Tongue (tissue), 2 donors: Measurements from ENCODE around the gene CENPA. TPM values are rescaled to one million over a fixed set of nuclear protein-coding genes. Genes with fewer than 3 reads are reported as not detected.
"Not testable (repeated sequence)": the region's sequence is repeated elsewhere in the genome, so short reads cannot be mapped to it uniquely, and the experiment has no call there.

ENCODE experiments used
- DNase-seq: peaks from one replicate; pipeline ENCODE4 v3.0.0-alpha.2; 2015
- total RNA-seq: library from RNA; depleted of rRNA; stranded (reverse); fragments of >200 nt; gene quantifications from one replicate; pipeline ENCODE4 v1.2.3, GENCODE V29; 2014

Gene CENPA
- total RNA-seq, 1 donor from 2014 or later = 3.1 TPM

- DNase-seq = no peak
These were observed 7.7 kb downstream of the CENPA start for GRCh38 chr2:26793518-26793917.

DNA sequence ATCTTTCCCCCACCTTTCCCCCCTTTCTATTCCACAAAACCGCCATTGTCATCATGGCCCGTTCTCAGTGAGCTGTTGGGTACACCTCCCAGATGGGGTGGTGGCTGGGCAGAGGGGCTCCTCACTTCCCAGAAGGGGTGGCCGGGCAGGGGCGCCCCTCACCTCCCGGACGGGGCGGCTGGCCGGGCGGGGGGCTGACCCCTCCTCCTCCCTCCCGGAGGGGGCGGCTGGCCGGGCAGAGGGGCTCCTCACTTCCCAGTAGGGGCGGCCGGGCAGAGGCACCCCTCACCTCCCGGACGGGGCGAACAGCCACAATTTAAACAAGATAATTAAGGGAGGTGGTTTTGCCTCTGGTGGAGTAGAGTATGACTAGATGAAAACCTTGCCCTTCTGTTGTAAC lies 9.3 kb downstream of the CENPA start:
- not testable (repeated sequence) for DNase-seq

DNA sequence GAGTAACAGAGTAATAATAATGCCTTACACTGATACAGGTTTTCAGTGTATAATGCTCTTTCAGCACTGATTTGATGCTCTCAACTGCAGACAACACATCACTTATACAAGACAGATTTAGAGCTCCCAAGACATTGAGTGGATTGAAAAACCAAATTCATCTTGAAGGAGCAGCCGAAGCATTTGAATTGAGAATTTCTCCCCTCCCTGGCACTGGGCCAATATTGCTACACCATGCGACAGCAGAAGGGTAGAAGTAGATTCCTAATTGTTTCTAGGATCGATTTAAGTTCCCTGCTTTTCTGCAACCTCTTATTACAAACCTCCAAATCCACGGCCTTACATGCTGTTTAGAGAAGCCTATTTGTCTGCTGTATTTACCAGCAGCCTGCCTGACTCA lies 15.5 kb downstream of the CENPA start:
- peak; percentile 13 for DNase-seq

- no peak for DNase-seq
These were observed 15.9 kb downstream of the CENPA start for GRCh38 chr2:26801796-26802195.

DNA sequence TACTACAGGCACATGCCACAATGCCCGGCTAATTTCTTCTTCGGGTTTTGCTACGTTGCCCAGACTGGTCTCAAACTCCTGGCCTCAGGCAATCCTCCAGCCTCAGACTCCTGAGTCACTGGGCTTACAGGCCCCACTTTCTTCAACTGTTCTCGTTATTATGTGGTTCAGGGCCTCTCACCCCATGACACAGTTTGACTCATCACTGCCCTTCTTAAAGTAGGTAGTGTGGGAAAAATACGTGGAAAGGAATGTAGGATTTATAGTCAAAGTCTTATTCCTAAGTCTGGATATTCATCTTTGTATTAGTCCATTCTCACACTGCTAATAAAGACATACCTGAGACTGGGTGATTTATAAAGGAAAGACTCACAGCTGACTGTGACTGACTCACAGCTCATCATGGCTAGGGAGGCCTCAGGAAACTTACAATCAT lies 19.4 kb downstream of the CENPA start:
- no peak for DNase-seq

DNA sequence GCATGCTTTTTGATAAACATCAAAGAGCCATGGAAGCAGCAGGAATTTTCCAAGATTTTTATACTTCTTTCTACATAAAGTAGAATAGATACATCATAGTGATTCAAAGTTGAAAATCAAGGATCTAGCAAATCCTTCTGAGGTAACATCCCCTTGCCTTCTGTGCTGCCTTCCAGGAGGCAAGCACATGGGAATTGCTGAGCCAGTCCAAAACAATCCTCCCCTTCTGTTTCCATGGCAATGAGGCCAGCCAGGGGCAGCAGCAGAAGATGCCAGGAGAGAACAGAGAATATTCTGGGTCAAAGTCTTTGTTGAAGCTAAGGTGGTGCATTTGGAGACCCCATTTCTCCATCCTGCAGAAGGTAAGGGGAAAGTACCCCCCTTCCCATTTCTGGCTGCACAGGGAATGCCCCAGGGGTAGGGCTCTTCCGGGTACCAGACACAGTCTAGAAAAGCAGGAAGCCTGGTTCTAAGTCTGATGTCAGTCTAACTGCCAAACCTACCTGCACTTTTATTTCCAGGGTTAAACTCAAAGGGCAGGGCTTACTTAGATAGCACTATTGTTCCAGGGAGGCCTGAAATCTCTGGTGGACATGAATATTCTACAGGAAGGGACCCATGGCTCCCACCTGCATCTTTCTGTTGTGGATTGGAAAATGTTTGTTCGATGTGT lies 22.1 kb downstream of the CENPA start:
- no peak for DNase-seq

GRCh38 chr2:26809211-26809610 lies 23.4 kb downstream of the CENPA start:
- no peak for DNase-seq

- no peak for DNase-seq
These were observed 24.2 kb downstream of the CENPA start for GRCh38 chr2:26809876-26810577.

GRCh38 chr2:26811261-26811660 lies 25.4 kb downstream of the CENPA start:
- no peak for DNase-seq

- DNase-seq = no peak
These were observed 26.2 kb downstream of the CENPA start for GRCh38 chr2:26811791-26812694.

DNA sequence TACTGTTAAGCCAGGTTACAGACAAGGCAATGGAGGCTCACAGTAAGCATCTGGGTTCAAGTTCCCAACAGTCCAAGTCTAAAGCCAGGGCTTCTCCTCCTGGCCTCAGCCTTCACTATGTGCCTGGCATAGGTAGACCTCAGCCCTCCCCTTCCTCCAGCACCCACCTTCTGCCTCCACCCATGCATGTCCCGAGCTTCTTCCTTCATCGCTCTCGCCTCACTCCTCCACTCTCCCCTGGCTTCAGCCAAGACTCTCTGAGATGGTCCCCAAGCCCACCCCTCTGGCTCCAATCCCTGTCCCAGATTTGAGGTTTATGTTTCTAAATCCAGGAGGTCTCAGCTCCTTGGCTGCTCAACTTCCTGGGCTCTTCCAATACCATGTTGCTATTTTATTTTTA lies 26.9 kb downstream of the CENPA start:
- no peak for DNase-seq

DNA sequence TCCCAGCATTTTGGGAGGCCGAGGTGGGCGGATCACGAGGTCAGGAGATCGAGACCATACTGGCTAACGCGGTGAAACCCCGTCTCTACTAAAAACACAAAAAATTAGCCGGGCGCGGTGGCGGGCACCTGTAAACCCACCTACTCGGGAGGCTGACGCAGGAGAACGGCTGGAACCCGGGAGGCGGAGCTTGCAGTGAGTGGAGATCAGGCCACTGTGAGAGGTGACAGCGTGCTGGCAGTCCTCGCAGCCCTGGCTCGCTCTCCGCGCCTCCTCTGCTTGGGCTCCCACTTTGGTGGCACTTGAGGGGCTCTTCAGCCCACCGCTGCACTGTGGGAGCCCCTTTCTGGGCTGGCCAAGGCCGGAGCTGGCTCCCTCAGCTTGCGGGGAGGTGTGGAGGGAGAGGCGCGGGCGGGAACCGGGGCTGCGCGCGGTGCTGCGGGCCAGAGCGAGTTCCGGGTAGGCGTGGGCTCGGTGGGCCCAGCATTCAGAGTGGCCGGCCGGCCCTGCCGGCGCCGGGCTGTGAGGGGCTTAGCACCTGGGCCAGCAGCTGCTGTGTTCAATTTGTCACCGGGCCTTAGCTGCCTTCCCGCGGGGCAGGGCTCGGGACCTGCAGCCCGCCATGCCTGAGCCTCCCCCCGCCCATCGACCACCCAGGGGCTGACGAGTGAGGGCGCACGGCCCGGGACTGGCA lies 28.4 kb downstream of the CENPA start:
- DNase-seq = not testable (repeated sequence)

- no peak for DNase-seq
These were observed 31.0 kb downstream of the CENPA start for GRCh38 chr2:26816893-26817292.

DNA sequence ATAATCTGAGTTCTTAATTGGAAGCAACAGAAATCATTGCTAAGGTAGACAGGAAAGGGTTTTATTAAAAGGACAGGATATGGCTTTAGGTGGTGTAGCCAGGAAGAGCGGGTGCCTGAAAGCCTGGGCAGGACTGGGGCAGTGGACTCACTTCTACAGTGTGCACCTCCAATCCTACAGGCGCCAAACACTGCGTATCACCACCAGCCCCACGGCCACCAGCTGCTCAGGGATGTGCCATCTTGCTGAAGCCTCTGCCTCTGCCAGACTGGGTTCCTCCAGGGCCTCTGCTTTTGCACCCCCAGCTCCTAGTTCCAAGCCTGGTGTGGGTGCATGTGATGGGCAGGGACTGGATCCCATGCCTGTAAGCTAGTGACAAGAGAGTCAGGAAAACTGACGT lies 32.4 kb downstream of the CENPA start:
- no peak for DNase-seq

- DNase-seq = no peak
These were observed 33.1 kb downstream of the CENPA start for GRCh38 chr2:26818972-26819371.

GRCh38 chr2:26820932-26821331 lies 35.1 kb downstream of the CENPA start:
- no peak for DNase-seq

- no peak for DNase-seq
These were observed 37.0 kb downstream of the CENPA start for GRCh38 chr2:26822877-26823276.

DNA sequence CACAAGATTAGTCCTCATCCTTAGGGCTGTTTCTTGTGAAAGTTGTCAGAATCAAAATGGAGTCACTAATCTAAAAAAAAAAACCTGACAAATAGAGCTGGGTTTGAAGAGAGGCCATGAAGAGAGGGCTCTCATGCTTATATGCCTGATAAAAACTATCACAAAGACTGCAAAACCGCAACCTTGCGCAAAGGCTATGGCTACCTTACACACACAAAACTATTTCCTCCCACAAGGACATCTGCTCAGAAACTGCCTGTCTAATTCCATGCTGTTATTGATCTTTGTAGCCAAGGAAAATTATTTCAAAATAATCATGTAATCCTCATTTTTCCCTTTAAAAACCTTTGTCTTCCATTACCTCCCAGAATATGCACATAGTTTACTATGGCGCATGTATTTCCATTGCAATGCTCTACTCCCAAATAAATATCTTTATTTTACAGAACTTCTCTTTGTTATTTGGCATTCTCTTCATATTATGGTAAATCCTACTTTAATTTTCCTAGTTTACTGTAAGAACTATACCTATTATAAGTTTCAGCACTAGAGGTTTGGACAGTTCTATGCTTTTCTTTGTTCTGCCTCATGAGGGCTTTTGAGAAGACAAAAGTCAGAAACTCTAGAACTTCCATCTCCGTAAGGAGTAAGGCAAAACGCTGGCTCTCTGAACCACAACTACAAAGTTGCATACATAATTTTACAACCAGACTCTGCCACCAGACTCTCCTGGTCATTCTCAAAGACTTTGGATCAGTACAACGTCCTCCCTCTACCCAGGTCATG lies 52.5 kb downstream of the CENPA start:
- peak; percentile 61 for DNase-seq

DNA sequence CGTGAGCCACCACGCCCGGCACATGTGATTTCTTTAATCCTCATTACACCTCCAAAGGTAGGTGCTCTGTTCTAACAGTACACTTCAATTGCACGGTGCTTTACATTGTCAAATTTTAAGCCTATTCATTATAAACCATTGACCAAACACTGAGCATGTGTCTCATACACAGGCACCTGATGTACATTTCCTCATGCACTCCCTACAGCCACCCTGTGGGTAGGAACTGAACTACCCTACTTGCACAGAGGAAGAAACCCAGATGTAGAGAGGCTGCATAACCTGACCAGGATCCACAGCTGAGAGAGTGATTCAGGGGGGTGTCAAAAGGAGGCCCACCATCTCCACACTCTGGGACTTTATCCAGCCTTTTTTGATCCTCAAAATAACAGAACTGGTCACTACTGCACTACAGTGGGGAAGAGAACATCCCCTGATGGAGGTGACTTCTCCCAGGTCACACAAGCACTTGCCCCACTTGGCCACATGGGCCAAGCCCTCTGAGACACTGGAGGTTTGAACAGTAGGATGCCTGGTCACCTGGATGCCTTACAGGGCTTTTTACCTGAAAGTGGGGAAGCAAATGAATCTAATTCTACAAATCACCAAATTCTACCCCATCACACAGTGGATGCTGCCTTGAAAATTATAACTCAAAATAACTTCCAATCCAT lies 55.2 kb downstream of the CENPA start:
- DNase-seq = no peak

DNA sequence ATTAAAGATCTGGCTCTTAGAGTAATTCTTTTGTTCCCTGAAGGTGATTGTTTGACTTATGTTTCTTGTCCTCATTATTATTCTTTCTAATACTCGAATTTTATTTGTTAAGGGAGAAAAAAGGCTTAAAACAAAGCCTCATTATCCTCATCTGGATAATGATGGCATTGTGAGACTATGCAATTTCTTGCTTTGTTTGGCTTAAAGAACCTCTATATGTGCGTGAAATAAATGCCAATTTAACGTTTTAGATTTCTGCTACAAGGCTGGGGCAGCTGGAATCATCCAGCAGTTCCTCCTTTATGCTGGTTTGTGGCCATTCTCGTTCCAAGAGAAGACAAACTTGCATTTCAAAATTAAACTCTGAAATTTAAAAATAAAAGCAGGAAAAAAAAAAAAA lies 57.2 kb downstream of the CENPA start:
- no peak for DNase-seq
